HepG2 (cell line): ENCODE results near the gene ANKRD42. TPM values are rescaled to one million over a fixed set of nuclear protein-coding genes. Genes with fewer than 3 reads are reported as not detected.

Source experiments
- HNRNPUL1 ChIP-seq: fragments of 200-400 bp; formaldehyde crosslinking; IDR thresholded peaks from 2 replicates; pipeline ENCODE4 v1.6.1; 2017; ENCODE audit warnings: low read depth, mild to moderate bottlenecking, low read length, moderate library complexity
- JDP2 ChIP-seq: sonication (generic); formaldehyde crosslinking; IDR thresholded peaks from 2 replicates; pipeline ENCODE4 v1.8.1; 2022; ENCODE audit warnings: missing genetic modification reagents, borderline replicate concordance
- KDM6A ChIP-seq: IDR thresholded peaks from 2 replicates; pipeline ENCODE4 v1.6.1; 2016; ENCODE audit warnings: low read depth
- NR1H2 ChIP-seq: sonication (generic); formaldehyde crosslinking; IDR thresholded peaks from 2 replicates; pipeline ENCODE4 v1.8.1; 2022; ENCODE audit warnings: low read depth, missing genetic modification reagents, borderline replicate concordance
- PCBP2 ChIP-seq: fragments of 200-400 bp; formaldehyde crosslinking; optimal IDR thresholded peaks from 2 replicates; pipeline ENCODE3; 2018; ENCODE audit warnings: low read length, low read depth; ENCODE audit not compliant: poor library complexity, severe bottlenecking
- PITX1 ChIP-seq: sonication (generic); formaldehyde crosslinking; IDR thresholded peaks from 2 replicates; pipeline ENCODE4 v1.5.1; 2020; ENCODE audit warnings: mild to moderate bottlenecking, missing genetic modification reagents
- RFX5 ChIP-seq: IDR thresholded peaks from 2 replicates; pipeline ENCODE4 v1.6.1; 2011; ENCODE audit warnings: low read depth, low read length, improper control_type of control experiment
- RXRB ChIP-seq: IDR thresholded peaks from 2 replicates; pipeline ENCODE4 v1.6.1; 2016; ENCODE audit warnings: borderline replicate concordance, missing genetic modification reagents, missing compliant biosample characterization
- TAF15 ChIP-seq: fragments of 200-400 bp; formaldehyde crosslinking; IDR thresholded peaks from one replicate; pipeline ENCODE4 v1.6.1; 2018; ENCODE audit warnings: mild to moderate bottlenecking, low read depth, low read length; ENCODE audit not compliant: poor library complexity, severe bottlenecking
- ZBTB38 ChIP-seq: sonication (generic); formaldehyde crosslinking; IDR thresholded peaks from 2 replicates; pipeline ENCODE4 v1.5.1; 2020; ENCODE audit warnings: mild to moderate bottlenecking, missing genetic modification reagents
- ZBTB7A ChIP-seq: sonication (generic); formaldehyde crosslinking; IDR thresholded peaks from 2 replicates; pipeline ENCODE4 v1.8.0; 2022; ENCODE audit warnings: mild to moderate bottlenecking, missing genetic modification reagents
- ZNF33A ChIP-seq: sonication (generic); formaldehyde crosslinking; IDR thresholded peaks from 2 replicates; pipeline ENCODE4 v1.5.1; 2020; ENCODE audit warnings: missing genetic modification reagents, mild to moderate bottlenecking, moderate library complexity, borderline replicate concordance
- ZNF547 ChIP-seq: sonication (generic); formaldehyde crosslinking; IDR thresholded peaks from 2 replicates; pipeline ENCODE4 v1.5.1; 2020; ENCODE audit warnings: mild to moderate bottlenecking, missing genetic modification reagents
- ZNF605 ChIP-seq: sonication (generic); formaldehyde crosslinking; IDR thresholded peaks from 2 replicates; pipeline ENCODE4 v1.8.0; 2022; ENCODE audit warnings: mild to moderate bottlenecking, missing genetic modification reagents
- ZNF713 ChIP-seq: sonication (generic); formaldehyde crosslinking; IDR thresholded peaks from 2 replicates; pipeline ENCODE4 v1.4.0; 2020; ENCODE audit warnings: mild to moderate bottlenecking, missing genetic modification reagents
- ZNF841 ChIP-seq: sonication (generic); formaldehyde crosslinking; IDR thresholded peaks from 2 replicates; pipeline ENCODE4 v1.8.1; 2023; ENCODE audit warnings: missing genetic modification reagents, borderline replicate concordance
- ZNF883 ChIP-seq: sonication (generic); formaldehyde crosslinking; IDR thresholded peaks from 2 replicates; pipeline ENCODE4 v1.5.1; 2020; ENCODE audit warnings: mild to moderate bottlenecking, missing genetic modification reagents; ENCODE audit errors: not compliant biosample characterization
- polyA plus RNA-seq, 8 experiments: library from polyadenylated mRNA; depleted of rRNA in 3 of 8; stranded (reverse) in 7 of 8; unstranded in 1 of 8; fragments of >200 nt; fragmentation: Illumina TruSeq in 4 of 8; extraction: Trizol in 4 of 8; gene quantifications; 2 replicates each; pipeline versions ENCODE4 v1.2.1 to v1.2.3, GENCODE V29; 2011 to 2016; ENCODE audit warnings: low read depth in 4 of 8, missing spikeins in 1 of 8, mixed read lengths in 1 of 8; ENCODE audit not compliant: insufficient read depth in 1 of 8
- total RNA-seq, 5 experiments: library from RNA; depleted of rRNA; stranded (reverse); fragments of >200 nt; fragmentation: Illumina TruSeq; extraction: Trizol; gene quantifications; 2 replicates each; pipeline ENCODE4 v1.2.3, GENCODE V29; 2016; ENCODE audit warnings: low read depth in 1 of 5
- TF ChIP-seq, protein P1 (sequence below): sonication (generic); formaldehyde crosslinking; IDR thresholded peaks from 2 replicates; pipeline ENCODE4 v1.5.0; 2020; ENCODE audit warnings: missing genetic modification reagents
- TF ChIP-seq, protein P2 (sequence below): sonication (generic); formaldehyde crosslinking; IDR thresholded peaks from 2 replicates; pipeline ENCODE4 v1.4.0; 2020; ENCODE audit warnings: missing genetic modification reagents
- TF ChIP-seq, protein P3 (sequence below): sonication (generic); formaldehyde crosslinking; IDR thresholded peaks from 2 replicates; pipeline ENCODE4; 2020; ENCODE audit warnings: missing genetic modification reagents, mild to moderate bottlenecking, borderline replicate concordance
- TF ChIP-seq, protein P4 (sequence below): sonication (generic); formaldehyde crosslinking; conservative IDR thresholded peaks from 2 replicates; pipeline ENCODE4 v1.4.0; 2020; ENCODE audit warnings: missing genetic modification reagents
- TF ChIP-seq, protein P5 (sequence below): sonication (generic); formaldehyde crosslinking; IDR thresholded peaks from 2 replicates; pipeline ENCODE4 v1.4.0; 2020; ENCODE audit warnings: low read depth, mild to moderate bottlenecking, missing genetic modification reagents

Gene ANKRD42
- total and polyA plus RNA-seq, 2 of the 13 experiments (the other 11 are each of a cell fraction or from before 2014, with no cell fraction given): 2.2 to 3.7 TPM

DNA sequence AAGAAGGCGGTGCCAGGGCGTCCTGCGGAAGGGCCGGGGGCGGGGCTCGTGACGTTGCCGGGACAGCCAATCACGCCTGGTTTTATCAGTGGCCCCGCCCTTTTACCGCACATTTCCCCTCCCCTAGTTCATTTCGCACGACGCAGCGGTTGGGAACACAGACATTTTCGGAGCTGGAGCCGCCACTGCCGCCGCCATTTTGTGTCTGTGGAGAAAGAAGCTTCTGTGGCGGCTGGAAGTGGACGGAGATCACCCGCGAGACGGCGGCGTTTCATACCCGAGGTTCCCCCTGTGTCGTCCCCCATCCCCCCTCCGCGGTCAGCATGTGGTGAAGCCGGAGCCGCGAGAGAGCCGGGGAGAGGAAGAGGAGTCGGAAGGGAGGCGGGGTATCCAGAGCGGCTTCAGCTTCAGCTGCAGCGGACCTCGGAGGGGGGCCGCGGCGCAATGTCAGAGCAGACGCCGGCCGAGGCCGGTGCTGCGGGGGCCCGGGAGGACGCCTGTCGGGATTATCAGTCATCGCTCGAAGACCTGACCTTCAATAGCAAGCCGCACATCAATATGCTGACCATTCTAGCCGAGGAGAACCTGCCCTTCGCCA lies 36.4 kb upstream of the ANKRD42 start, which contains the start of gene PCF11 (continued):
- TF ChIP-seq ZNF605 (CRISPR knock-in tag) (peak; percentile 35), KDM6A (no peak), ZNF713 (CRISPR knock-in tag) (no peak), ZNF547 (peak; percentile 77; the same call in 1 of the 2 replicates), ZNF841 (CRISPR knock-in tag) (peak; percentile 64; the same call in 1 of the 2 replicates), HNRNPUL1 (no peak), ZNF33A (CRISPR knock-in tag) (no peak), PITX1 (CRISPR knock-in tag) (no peak), ZBTB38 (CRISPR knock-in tag) (no peak), ZNF883 (CRISPR knock-in tag) (no peak), RFX5 (no peak), TAF15 (no peak), JDP2 (CRISPR knock-in tag) (no peak), PCBP2 (no peak), RXRB (CRISPR knock-in tag) (peak; percentile 59; the same call in 1 of the 2 replicates), NR1H2 (CRISPR knock-in tag) (no peak), ZBTB7A (CRISPR knock-in tag) (no peak)
- TF ChIP-seq, protein P1, sequence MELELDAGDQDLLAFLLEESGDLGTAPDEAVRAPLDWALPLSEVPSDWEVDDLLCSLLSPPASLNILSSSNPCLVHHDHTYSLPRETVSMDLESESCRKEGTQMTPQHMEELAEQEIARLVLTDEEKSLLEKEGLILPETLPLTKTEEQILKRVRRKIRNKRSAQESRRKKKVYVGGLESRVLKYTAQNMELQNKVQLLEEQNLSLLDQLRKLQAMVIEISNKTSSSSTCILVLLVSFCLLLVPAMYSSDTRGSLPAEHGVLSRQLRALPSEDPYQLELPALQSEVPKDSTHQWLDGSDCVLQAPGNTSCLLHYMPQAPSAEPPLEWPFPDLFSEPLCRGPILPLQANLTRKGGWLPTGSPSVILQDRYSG (CRISPR knock-in tag): peak; percentile 81; the same call in 1 of the 2 replicates
- TF ChIP-seq, protein P2, sequence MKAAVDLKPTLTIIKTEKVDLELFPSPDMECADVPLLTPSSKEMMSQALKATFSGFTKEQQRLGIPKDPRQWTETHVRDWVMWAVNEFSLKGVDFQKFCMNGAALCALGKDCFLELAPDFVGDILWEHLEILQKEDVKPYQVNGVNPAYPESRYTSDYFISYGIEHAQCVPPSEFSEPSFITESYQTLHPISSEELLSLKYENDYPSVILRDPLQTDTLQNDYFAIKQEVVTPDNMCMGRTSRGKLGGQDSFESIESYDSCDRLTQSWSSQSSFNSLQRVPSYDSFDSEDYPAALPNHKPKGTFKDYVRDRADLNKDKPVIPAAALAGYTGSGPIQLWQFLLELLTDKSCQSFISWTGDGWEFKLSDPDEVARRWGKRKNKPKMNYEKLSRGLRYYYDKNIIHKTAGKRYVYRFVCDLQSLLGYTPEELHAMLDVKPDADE: no peak
- TF ChIP-seq, protein P3, sequence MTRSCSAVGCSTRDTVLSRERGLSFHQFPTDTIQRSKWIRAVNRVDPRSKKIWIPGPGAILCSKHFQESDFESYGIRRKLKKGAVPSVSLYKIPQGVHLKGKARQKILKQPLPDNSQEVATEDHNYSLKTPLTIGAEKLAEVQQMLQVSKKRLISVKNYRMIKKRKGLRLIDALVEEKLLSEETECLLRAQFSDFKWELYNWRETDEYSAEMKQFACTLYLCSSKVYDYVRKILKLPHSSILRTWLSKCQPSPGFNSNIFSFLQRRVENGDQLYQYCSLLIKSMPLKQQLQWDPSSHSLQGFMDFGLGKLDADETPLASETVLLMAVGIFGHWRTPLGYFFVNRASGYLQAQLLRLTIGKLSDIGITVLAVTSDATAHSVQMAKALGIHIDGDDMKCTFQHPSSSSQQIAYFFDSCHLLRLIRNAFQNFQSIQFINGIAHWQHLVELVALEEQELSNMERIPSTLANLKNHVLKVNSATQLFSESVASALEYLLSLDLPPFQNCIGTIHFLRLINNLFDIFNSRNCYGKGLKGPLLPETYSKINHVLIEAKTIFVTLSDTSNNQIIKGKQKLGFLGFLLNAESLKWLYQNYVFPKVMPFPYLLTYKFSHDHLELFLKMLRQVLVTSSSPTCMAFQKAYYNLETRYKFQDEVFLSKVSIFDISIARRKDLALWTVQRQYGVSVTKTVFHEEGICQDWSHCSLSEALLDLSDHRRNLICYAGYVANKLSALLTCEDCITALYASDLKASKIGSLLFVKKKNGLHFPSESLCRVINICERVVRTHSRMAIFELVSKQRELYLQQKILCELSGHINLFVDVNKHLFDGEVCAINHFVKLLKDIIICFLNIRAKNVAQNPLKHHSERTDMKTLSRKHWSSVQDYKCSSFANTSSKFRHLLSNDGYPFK (CRISPR knock-in tag): peak; percentile 78; the same call in 1 of the 2 replicates
- TF ChIP-seq, protein P4, sequence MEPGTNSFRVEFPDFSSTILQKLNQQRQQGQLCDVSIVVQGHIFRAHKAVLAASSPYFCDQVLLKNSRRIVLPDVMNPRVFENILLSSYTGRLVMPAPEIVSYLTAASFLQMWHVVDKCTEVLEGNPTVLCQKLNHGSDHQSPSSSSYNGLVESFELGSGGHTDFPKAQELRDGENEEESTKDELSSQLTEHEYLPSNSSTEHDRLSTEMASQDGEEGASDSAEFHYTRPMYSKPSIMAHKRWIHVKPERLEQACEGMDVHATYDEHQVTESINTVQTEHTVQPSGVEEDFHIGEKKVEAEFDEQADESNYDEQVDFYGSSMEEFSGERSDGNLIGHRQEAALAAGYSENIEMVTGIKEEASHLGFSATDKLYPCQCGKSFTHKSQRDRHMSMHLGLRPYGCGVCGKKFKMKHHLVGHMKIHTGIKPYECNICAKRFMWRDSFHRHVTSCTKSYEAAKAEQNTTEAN: peak; percentile 68
- TF ChIP-seq, protein P5, sequence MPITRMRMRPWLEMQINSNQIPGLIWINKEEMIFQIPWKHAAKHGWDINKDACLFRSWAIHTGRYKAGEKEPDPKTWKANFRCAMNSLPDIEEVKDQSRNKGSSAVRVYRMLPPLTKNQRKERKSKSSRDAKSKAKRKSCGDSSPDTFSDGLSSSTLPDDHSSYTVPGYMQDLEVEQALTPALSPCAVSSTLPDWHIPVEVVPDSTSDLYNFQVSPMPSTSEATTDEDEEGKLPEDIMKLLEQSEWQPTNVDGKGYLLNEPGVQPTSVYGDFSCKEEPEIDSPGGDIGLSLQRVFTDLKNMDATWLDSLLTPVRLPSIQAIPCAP (CRISPR knock-in tag): no peak
